GM19452 (cell line): ENCODE data around the gene TMEM239.
"Not testable (repeated sequence)": the region's sequence is repeated elsewhere in the genome, so short reads cannot be mapped to it uniquely, and the experiment has no call there.

ENCODE experiments used
- ATAC-seq: cut with Tn5 transposase; IDR thresholded peaks from one replicate; pipeline ENCODE4 v1.9.1; 2021; ENCODE audit not compliant: unreplicated experiment

TMEM239 gene

DNA sequence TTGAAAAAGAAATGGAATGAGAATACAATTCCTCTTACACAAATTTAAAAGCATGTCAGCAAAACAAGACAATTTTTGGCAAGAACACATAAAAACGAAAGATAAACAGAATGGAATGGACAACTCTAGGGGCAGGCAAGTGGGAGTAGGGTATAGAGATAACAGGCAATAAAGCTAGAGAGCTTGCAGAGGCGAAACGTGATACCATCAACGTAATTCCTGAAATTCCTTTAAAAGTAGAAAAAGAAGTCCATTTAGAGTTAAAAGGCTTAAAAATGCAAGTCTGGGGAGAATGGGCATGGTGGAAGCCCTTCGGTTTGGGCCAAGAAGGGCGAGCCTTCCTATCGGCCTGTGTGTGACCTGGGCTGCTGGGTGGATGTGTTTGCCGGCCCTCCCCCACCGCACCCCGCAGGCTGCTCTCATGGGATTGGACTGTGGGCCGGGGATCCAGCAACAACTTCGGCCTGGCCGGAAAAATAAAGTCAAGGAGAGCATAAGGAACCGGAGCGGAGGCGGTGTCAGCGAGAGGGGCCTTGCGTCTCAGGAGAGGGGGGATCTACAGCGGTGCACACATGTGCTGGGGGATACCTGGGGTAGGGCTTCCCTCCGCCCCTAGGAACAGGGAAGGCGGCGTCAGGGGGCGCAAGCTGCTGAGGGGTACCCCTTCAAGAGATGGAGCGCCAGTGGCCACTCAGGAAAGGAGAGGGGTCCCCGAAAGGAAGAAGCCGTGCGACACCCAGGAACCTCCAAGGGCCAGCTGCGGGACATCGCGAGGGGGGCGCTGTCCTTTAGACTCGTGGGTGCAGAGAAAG is 4.1 kb downstream of the TMEM239 start:
- no peak for ATAC-seq

DNA sequence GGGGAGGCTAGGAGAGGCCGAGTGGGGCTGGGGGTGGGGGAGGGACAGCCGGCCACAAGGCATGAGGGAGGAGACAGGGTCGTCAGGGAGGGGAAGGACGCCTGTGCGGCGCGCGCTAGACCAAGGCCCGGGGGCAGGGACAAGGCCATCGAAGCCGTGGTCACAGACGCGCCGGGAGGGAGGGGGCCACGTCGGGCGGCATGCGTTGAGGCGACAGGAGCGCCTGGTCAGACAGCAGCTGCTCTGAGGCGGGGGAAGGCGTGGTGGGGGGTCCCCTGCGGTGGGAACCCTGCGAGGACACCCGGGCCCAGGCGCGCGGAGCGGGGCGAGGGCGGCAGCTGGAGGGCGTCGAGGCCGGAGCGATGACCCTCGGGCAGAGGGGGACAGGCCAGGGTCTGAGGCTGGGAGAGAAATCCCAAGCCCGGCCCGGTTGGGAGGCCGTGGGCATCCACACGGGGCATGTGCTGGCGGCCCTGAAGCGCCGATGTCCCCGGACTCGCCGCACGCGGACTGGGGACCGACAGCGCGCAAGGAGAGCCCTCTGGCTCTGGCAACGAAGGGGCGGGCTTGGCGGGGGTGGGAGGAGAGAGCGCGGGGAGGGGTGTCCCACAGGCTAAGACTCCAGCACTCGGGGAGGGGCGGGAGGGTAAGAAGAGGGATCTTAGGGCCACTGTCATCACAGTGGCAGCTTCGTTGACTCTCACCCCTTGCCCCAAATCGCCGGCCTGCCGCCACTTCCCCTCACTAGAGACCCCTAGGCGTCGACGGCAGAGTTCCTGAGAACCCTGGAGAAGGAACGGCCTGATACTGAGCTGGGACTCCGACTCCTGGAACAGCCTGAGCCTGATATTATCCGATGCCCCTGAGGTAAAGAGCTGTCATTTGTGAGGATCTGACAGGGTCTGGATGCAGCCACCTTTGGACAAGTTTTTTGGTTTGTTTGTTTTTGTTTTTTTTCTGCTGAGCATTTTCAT is 5.0 kb downstream of the TMEM239 start:
- no peak for ATAC-seq

GRCh38 chr20:2822073-2822472 is 5.9 kb downstream of the TMEM239 start:
- no peak for ATAC-seq

- ATAC-seq, result no peak
These were observed 9.6 kb downstream of the TMEM239 start for GRCh38 chr20:2825761-2826160.

DNA sequence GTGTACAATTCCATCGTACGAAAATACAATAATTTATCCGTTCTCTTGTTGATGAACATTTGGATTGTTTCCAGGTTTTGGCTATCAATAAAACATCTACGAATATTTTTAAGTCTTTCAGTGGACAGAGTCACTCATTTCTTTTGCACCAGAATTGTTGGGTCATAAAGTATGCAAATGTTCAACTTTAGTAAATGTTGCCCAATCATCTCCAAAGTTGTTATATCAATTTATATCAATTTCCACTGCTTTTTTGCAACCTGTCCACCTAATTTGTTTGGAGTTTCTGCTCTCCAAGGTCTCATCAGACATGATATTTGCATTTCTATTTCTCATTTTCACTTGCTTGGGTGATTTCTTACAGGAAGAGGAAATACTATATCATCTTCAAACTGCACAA is 10.5 kb downstream of the TMEM239 start:
- no peak for ATAC-seq

DNA sequence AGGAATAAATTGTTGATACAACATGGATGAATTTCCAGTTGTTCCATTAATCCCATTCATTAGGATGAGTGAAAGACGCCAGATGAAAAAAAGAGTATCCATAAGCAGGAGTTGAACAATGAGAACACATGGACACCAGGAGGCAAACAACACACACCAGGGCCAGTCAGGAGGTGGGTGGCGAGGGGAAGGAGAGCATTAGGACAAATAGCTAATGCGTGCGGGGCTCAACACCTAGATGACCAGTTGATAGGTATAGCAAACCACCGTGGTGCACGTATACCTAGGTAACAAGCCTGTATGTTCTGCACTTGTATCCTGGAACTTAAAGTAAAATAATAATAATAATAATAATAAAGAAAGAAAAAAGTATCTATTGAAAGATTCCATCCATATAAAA is 13.2 kb downstream of the TMEM239 start:
- no peak for ATAC-seq

DNA sequence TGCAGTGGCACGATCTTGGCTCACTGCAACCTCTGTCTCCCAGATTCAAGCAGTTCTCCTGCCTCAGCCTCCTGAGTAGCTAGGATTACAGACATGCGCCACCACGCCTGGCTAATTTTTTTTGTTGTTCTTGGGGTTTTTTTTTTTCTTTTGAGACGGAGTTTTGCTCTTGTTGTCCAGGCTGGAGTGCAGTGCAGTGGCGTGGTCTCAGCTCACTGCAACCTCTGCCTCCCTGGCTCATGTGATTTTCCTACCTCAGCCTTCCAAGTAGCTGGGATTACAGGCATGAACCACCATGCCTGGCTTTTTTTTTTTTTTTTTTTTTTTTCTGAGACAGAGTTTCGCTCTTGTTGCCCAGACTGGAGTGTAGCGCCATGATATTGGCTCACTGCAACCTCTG is 15.0 kb downstream of the TMEM239 start:
- not testable (repeated sequence) for ATAC-seq

DNA sequence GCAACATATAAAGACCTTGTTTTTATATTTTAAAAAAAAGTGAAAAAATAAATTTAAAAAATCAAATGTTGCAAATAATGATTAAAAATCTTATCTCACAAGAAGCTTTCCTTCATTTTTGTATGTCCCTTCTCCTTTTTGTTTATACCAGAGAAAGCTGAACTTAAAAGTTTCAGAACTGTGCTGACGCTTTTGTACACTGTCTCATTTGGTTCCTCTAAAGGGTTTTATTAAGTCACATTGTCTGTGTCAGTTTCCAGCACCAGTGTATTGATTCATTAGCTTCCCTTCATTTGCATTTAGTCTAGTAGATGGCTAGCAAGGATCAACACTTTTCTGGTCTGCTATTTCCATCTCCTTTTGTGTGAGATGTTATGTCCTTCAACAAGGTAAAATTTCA is 17.6 kb downstream of the TMEM239 start:
- ATAC-seq, result no peak

- ATAC-seq, result no peak
These were observed 18.4 kb downstream of the TMEM239 start for GRCh38 chr20:2834401-2835110.

DNA sequence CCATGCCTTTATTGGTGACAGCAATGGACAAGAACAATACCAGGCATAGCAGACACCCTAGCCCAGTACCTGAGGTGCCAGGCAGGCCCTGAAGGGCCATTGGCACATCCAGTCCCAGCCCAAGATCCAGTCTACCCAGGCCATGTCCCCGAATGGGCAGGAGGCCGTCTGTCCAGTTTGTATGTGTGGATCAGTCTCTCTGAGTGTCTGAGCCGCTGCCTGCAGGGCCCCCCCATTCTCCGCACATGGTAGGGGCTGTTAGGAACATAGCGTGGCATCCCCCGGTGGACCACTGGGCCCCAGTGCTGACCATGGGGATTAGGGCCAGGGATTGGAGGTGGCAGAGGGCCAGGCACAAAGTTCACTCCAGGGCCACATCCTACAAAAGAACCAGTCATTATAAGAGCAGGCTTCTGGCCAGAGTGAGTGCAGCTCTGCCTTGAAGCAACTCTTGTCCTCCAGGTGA is 19.2 kb downstream of the TMEM239 start:
- no peak for ATAC-seq

GRCh38 chr20:2836035-2836434 is 19.9 kb downstream of the TMEM239 start:
- no peak for ATAC-seq

GRCh38 chr20:2837221-2837960 is 21.2 kb downstream of the TMEM239 start:
- no peak for ATAC-seq

DNA sequence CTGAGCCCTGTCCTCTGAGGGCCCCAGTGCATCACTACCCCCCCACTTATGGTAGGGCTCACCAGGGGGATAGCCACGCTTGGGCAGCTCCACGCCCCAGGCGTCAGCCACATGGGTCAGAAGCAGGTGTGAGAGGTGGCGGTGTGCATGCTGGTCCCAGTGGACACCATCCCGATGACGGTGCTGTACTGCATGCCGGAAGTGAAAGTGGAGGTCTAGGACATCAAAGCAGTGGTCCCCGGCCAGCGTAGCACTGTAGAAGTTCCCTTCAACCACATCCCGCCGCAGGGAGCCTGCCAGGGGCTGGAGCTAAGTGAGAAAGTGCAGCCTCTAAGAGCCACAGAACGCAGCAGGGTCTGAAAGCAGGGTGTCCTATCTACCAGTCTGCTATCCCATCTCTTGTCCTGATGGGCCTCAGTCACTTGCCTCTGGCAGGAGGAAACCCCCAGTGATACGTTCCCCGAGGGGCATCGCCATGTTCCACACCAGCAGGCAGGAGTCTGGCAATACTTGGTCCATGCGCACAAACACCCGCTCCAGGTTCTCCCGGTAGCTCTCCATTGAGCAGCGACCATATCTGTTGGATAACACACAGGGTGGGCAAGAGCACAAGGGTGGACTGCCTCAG is 22.1 kb downstream of the TMEM239 start:
- peak; percentile 43 for ATAC-seq

- ATAC-seq, result no peak
These were observed 22.9 kb downstream of the TMEM239 start for GRCh38 chr20:2838847-2839671.

DNA sequence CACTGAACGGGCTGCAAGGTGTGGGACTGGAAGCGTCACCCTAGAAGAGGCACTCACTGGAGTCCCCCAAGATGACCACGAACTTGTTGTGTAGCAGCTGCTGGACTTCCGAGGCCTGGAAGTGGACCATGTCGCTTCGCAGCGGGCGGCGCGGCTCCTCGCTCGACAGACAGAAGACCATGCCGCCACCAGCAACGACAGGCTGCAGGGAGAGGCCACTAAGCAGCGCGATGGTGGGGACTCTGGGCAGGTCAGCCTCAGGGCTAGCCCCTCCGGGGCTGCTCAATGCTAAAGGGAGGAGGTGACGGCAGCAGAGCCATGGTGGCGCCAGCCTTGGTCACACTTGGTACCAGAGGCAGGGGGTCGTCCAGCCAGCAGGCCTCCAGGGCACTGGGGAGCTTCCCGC is 23.6 kb downstream of the TMEM239 start:
- no peak for ATAC-seq

DNA sequence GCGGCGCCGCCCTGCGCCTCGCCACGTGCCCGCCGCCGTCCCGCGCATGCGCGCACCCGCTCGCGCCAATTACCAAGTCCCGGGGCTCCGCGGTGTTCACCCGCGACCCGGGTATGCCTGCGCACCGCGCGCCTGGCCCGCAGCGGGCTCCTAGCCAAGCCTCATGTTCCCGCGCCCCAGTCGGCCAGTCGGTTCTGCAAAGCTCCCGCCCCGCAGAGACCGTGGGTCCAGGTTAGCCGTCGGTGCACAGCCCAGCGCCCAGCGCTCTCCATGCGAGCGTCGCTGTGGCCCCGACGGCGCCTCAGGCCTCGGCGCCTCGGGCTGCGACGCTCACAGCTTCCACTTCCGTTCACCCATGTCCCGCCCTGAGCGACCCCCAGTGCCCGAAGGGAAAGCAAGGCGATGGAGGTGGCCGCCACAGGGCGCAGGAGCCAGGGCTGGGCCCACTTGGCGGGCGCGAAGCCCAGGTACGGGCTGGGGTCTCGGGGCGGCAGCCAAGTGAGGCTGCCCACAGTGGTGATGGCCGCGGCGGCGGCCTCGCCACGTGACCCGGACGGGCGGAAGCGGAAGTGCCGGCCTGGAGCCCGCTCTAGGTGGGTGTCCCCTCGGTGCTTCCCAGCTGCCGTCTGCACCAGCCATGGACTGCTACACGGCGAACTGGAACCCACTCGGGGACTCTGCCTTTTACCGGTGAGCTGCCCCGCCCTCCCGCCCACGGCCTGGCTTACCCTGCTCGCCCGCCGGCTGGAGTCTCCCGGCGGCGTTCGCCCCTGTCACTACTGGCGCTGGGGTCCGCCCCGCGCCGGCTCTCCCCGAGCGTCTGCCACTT is 24.2 kb downstream of the TMEM239 start, which contains the start of the genes PCED1A and VPS16:
PCED1A (minus strand) TSS at position 518 of the 829 bp plus-strand sequence. CDS start 743 bp downstream, outside the sequence.
VPS16 (plus strand) TSS at position 608 of the 829 bp plus-strand sequence; CDS start at position 638, 30 bp downstream.
- ATAC-seq, result peak; percentile 94

- ATAC-seq, result peak; percentile 30
These were observed 24.9 kb downstream of the TMEM239 start for GRCh38 chr20:2840967-2841531.

DNA sequence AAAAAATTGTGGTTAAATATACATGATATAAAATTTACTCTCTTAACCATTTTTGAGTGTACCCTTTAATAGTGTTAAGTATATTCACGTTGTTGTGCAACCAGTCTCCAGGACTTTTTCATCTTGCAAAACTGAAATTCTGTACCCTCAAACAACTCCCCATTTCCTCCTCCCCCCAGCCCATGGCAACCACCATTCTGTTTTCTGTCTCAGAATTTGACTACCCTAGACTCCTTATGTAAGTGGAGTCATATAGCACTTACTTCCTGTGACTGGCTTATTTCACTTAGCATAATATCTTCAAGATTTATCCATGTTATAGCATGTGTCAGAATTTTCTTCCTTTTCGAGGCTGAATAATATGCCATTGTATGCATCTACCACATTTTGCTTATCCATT is 29.4 kb downstream of the TMEM239 start:
- no peak for ATAC-seq
